Astrocyte of the spinal cord (primary cell): ENCODE measurements around the gene ANTXR1.

Experiments
- DNase-seq: peaks from one replicate; pipeline ENCODE4 v3.0.0; 2011; ENCODE audit warnings: low read depth, low spot score
- H3K4me3 ChIP-seq: 2 replicates; pipeline ENCODE4 v1.5.1; 2011; ENCODE audit warnings: low read depth, mild to moderate bottlenecking, low read length, moderate library complexity
- CTCF ChIP-seq: IDR thresholded peaks from 2 replicates; pipeline ENCODE4 v1.5.1; 2012; ENCODE audit warnings: low read depth, mild to moderate bottlenecking, low read length, inconsistent platforms
- in situ Hi-C: cut with HindIII; loops from 2 replicates; pipeline ENCODE4 v1.10.0; 2017; ENCODE audit warnings: low sequenced_read_pairs

ANTXR1 gene

DNA sequence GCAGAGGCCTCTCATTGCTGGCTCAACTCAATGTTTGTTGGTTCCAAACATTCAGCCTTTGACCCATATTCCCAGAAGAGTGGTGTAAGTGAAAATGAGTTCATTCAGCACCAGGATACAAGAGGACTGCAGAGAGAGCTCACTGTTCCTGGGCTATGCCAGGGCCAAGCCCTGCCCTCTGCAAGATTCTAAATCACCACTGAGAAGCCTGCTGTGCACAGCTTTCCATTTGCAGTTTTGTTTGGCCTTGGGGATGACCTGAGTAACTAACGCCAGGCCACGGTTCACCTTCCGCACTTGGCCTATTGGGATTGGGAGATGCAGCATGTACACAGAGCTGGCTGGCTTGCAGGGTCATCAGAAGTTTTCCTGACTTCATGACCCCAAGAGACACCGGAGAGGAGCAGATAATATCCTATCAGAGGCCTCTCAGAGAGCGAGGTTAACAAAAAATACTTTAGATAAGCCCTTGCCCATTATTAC is 25.9 kb upstream of the ANTXR1 start:
- no peak overlapping the region for H3K4me3 ChIP-seq
- in situ Hi-C loops = no loop called here
- TF ChIP-seq CTCF = no peak
- DNase-seq = no peak

- in situ Hi-C loops = no loop called here
- no peak for TF ChIP-seq CTCF
- DNase-seq = no peak
- H3K4me3 ChIP-seq = no peak overlapping the region
Measured at GRCh38 chr2:68989035-68989434, 23.9 kb upstream of the ANTXR1 start.

GRCh38 chr2:68992341-68992740 is 20.6 kb upstream of the ANTXR1 start:
- TF ChIP-seq CTCF = no peak
- no peak overlapping the region for H3K4me3 ChIP-seq
- no peak for DNase-seq
- in situ Hi-C loops = no loop called here

DNA sequence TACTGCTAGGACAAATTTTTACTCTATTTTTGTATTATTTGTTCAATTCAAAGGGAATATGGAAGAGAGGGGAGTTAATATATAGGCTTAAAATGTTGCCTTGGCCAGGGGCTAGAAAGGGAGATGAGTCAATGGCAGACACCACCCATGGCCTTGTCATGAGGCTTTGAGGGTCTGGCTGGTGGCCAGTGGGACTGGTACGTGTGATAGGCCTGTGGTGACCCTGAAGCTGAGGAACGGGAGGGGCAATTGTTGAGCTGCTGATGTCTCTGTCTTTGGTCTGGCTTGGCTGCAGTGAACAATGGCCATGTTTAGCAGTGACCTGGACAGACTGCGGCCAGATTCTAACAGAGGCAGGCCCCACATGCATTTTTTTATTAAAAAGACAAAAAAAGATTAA is 20.0 kb upstream of the ANTXR1 start:
- no peak for DNase-seq
- no peak overlapping the region for H3K4me3 ChIP-seq
- in situ Hi-C loops = no loop called here
- TF ChIP-seq CTCF = no peak

DNA sequence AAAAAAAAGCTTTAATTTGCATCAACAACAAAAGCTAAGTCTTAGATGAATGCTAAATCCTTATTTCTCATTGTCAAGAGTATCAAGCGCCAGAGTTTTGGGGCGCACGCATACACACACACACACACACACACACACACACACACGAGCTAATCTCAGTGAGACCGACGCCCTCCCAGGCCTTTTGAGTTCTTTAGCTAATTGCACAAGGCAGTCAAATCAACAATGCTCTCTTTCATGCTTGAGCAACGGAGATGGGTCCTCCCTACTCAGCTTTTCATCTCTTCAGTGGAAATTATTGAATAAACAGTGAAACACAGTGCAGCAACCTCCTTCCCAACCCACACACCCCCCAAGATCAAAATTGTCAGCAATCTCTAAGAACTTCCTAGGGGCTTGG is 19.3 kb upstream of the ANTXR1 start:
- DNase-seq = no peak
- in situ Hi-C loops = no loop called here
- no peak for TF ChIP-seq CTCF
- no peak overlapping the region for H3K4me3 ChIP-seq

- in situ Hi-C loops = no loop called here
- no peak for TF ChIP-seq CTCF
- H3K4me3 ChIP-seq = no peak overlapping the region
- DNase-seq = peak; percentile 87
Measured at GRCh38 chr2:68994864-68995263, 18.1 kb upstream of the ANTXR1 start.

- DNase-seq = no peak
- H3K4me3 ChIP-seq = no peak overlapping the region
- TF ChIP-seq CTCF = no peak
- in situ Hi-C loops = no loop called here
Measured at GRCh38 chr2:68995916-68996315, 17.1 kb upstream of the ANTXR1 start.
